ENCODE measurements around the gene MLH3.

DNA sequence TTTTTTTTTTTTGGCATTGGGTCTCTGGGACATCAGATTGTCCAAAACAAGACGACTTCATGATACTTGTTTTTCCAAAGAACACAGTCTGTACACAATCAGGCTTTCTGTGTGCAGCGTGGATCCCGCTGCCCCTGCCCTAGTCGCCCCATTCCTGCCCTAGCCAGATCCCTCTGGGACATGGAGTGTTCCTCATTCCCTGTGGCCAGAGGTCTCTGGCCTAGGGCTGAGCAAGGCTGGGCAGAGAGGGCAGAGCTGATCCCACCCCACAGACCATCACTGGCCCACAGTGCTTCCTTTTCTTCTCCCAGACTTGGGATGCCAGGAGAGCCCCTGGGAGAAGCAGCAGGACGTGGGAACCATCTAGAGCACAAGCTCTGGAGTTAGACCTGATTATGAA lies 69.4 kb downstream of the MLH3 start:
- TF ChIP-seq, protein P1, sequence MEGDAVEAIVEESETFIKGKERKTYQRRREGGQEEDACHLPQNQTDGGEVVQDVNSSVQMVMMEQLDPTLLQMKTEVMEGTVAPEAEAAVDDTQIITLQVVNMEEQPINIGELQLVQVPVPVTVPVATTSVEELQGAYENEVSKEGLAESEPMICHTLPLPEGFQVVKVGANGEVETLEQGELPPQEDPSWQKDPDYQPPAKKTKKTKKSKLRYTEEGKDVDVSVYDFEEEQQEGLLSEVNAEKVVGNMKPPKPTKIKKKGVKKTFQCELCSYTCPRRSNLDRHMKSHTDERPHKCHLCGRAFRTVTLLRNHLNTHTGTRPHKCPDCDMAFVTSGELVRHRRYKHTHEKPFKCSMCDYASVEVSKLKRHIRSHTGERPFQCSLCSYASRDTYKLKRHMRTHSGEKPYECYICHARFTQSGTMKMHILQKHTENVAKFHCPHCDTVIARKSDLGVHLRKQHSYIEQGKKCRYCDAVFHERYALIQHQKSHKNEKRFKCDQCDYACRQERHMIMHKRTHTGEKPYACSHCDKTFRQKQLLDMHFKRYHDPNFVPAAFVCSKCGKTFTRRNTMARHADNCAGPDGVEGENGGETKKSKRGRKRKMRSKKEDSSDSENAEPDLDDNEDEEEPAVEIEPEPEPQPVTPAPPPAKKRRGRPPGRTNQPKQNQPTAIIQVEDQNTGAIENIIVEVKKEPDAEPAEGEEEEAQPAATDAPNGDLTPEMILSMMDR (IDR thresholded peaks at IDR 0.05) = no peak
- TF ChIP-seq EZH2phosphoT487 (IDR thresholded peaks at IDR 0.05; ENCODE audit: borderline replicate concordance, low read depth) (no peak), NFIC (IDR thresholded peaks at IDR 0.05; ENCODE audit: borderline replicate concordance) (no peak)

All from SK-N-SH (cell line).